ENCODE data around the gene SNRPN.
"Not testable (repeated sequence)": the region's sequence is repeated elsewhere in the genome, so short reads cannot be mapped to it uniquely, and the experiment has no call there.

SNRPN gene

GRCh38 chr15:24971772-24972171, 17.0 kb downstream of the SNRPN start:
- DNase-seq: no peak

GRCh38 chr15:24972707-24973106, 17.9 kb downstream of the SNRPN start:
- not testable (repeated sequence) for DNase-seq

GRCh38 chr15:24976932-24977331, 22.1 kb downstream of the SNRPN start:
- DNase-seq: no peak

GRCh38 chr15:24977686-24978085, 22.9 kb downstream of the SNRPN start:
- DNase-seq: no peak

GRCh38 chr15:24985224-24985623, 30.4 kb downstream of the SNRPN start:
- DNase-seq: no peak

- no peak for DNase-seq
Observed at GRCh38 chr15:24986653-24987052, 31.9 kb downstream of the SNRPN start.

GRCh38 chr15:25019434-25019833, 64.6 kb downstream of the SNRPN start:
- DNase-seq: no peak

- no peak for DNase-seq
Observed at GRCh38 chr15:25022233-25022632, 67.4 kb downstream of the SNRPN start.
